ENCODE data around the gene SYCE1.

SYCE1 gene

DNA sequence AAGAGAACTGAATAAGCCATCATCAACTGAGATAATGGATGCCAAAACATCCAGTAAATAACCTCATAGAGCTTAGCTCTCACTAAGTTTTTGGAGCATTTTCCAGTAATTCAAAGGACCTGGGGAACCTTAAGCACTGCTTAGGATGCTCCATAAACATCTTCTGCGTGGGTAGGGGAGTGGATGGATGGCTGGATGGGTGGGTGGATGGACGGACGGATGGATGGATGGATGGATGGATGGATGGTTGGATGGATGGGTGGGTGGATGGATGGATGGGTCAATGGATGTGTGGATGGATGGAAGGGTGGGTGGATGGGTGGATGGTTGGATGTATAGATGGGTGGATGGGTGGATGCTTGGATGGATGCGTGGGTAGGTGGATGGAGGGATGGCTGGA is 29.2 kb downstream of the SYCE1 start:
- H3K4me3 Mint-ChIP-seq = no peak overlapping the region
- no peaks in the 10 kb centered on the region for H3K4me1 Mint-ChIP-seq
- TF ChIP-seq, protein P1, sequence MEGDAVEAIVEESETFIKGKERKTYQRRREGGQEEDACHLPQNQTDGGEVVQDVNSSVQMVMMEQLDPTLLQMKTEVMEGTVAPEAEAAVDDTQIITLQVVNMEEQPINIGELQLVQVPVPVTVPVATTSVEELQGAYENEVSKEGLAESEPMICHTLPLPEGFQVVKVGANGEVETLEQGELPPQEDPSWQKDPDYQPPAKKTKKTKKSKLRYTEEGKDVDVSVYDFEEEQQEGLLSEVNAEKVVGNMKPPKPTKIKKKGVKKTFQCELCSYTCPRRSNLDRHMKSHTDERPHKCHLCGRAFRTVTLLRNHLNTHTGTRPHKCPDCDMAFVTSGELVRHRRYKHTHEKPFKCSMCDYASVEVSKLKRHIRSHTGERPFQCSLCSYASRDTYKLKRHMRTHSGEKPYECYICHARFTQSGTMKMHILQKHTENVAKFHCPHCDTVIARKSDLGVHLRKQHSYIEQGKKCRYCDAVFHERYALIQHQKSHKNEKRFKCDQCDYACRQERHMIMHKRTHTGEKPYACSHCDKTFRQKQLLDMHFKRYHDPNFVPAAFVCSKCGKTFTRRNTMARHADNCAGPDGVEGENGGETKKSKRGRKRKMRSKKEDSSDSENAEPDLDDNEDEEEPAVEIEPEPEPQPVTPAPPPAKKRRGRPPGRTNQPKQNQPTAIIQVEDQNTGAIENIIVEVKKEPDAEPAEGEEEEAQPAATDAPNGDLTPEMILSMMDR (IDR thresholded peaks at IDR 0.05) = no peak
- peaks cover 79% of the 10 kb centered on the region for H3K9me3 Mint-ChIP-seq
- no peaks in the 10 kb centered on the region for H3K27me3 Mint-ChIP-seq (ENCODE audit: low read depth, poor library complexity)
- DNase-seq = no peak
- H3K36me3 Mint-ChIP-seq (ENCODE audit: low read depth) = no peaks in the 10 kb centered on the region
- H3K27ac Mint-ChIP-seq = no peak overlapping the region

- TF ChIP-seq, protein P1 (IDR thresholded peaks at IDR 0.05) = no peak
- no peaks in the 10 kb centered on the region for H3K27me3 Mint-ChIP-seq (ENCODE audit: low read depth, poor library complexity)
- H3K4me3 Mint-ChIP-seq = no peak overlapping the region
- DNase-seq = no peak
- no peaks in the 10 kb centered on the region for H3K36me3 Mint-ChIP-seq (ENCODE audit: low read depth)
- H3K9me3 Mint-ChIP-seq = peaks cover 85% of the 10 kb centered on the region
- H3K4me1 Mint-ChIP-seq = no peaks in the 10 kb centered on the region
- no peak overlapping the region for H3K27ac Mint-ChIP-seq
Measured at GRCh38 chr10:133534417-133534816, 31.0 kb downstream of the SYCE1 start.

GRCh38 chr10:133532871-133533270 is 32.5 kb downstream of the SYCE1 start:
- Mint-ChIP-seq H3K9me3 (peaks cover 82% of the 10 kb centered on the region), H3K4me1 (no peaks in the 10 kb centered on the region), H3K27ac (no peak overlapping the region), H3K27me3 (ENCODE audit: low read depth, poor library complexity) (no peaks in the 10 kb centered on the region), H3K36me3 (ENCODE audit: low read depth) (no peaks in the 10 kb centered on the region), H3K4me3 (no peak overlapping the region)
- DNase-seq = no peak
- TF ChIP-seq, protein P1 (IDR thresholded peaks at IDR 0.05) = no peak

GRCh38 chr10:133530506-133530905 is 34.9 kb downstream of the SYCE1 start:
- no peak overlapping the region for H3K27ac Mint-ChIP-seq
- H3K4me3 Mint-ChIP-seq = no peak overlapping the region
- TF ChIP-seq, protein P1 (IDR thresholded peaks at IDR 0.05) = no peak
- H3K4me1 Mint-ChIP-seq = no peaks in the 10 kb centered on the region
- DNase-seq = no peak
- no peaks in the 10 kb centered on the region for H3K27me3 Mint-ChIP-seq (ENCODE audit: low read depth, poor library complexity)
- no peaks in the 10 kb centered on the region for H3K36me3 Mint-ChIP-seq (ENCODE audit: low read depth)
- H3K9me3 Mint-ChIP-seq = peaks cover 85% of the 10 kb centered on the region

DNA sequence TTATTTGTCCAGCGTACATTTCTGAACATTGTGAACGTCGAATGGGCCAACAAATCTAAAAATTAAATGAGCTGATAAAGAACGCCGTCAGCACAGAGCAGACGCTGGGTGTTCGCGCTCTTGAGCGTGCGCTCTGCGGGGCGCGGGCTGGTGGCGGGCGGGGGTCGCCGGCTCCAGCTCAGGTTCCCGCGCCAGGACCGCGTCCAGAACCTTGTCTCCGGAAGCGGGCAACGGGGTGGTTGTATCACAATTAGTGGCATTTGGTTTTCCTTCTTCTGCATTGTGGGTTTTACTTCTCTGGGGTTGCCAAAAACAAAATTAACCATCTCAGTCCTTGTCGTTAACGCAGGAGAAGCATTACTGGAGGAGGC is 35.8 kb downstream of the SYCE1 start:
- Mint-ChIP-seq H3K27me3 (ENCODE audit: low read depth, poor library complexity) (no peaks in the 10 kb centered on the region), H3K36me3 (ENCODE audit: low read depth) (no peaks in the 10 kb centered on the region), H3K9me3 (peaks cover 88% of the 10 kb centered on the region), H3K27ac (no peak overlapping the region), H3K4me3 (no peak overlapping the region), H3K4me1 (no peaks in the 10 kb centered on the region)
- DNase-seq = no peak
- TF ChIP-seq, protein P1 (IDR thresholded peaks at IDR 0.05) = no peak

DNA sequence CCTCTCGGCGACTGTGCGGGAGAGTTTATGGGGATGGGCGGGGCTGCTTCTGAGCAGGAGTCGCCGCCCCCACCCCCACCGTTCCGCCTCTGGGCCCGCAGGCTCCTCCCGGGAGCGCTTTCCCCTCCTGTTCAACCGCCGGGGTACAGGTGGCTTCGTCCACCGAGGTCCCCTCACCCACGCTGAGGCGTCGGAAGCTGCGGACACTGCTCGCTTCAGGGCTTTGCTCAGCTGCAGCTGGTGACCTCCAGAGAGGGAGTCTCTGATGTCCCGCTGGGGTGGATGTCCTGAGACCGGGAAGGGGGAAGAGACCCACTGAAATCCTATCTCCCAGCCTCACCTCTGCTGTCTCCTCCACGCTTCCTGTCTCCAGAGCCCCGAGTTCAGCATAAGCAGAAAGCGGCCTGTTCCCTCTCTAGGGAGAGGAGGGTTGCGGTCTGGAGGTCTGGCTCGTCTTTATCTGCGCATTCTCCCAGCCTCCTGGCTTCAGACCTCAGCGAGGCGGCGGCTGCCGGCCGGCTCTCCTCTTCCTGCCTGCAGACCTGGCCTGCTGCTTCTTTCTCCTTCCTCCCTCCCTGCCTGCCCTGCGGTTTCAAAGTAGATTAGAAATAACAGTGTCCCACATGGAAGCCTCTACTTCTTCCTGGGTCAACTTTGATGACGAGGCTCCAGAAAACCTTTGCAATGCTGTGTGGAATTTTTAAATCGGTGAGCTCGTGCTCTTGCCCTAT is 36.4 kb downstream of the SYCE1 start:
- H3K27me3 Mint-ChIP-seq (ENCODE audit: low read depth, poor library complexity) = no peaks in the 10 kb centered on the region
- no peak overlapping the region for H3K4me3 Mint-ChIP-seq
- H3K36me3 Mint-ChIP-seq (ENCODE audit: low read depth) = no peaks in the 10 kb centered on the region
- H3K27ac Mint-ChIP-seq = no peak overlapping the region
- no peaks in the 10 kb centered on the region for H3K4me1 Mint-ChIP-seq
- peaks cover 84% of the 10 kb centered on the region for H3K9me3 Mint-ChIP-seq
- DNase-seq = no peak
- TF ChIP-seq, protein P1 (IDR thresholded peaks at IDR 0.05) = no peak

All from nephron progenitor cell (in vitro differentiated cells).